ENCODE data around the gene WT1.

The WT1 gene

GRCh38 chr11:32391479-32391878, 43.9 kb downstream of the WT1 start:
- Histone ChIP-seq H3K9me3 (ENCODE audit: low read depth, low read length) (no peaks in the 10 kb centered on the region), H3K36me3 (ENCODE audit: insufficient read depth, low read length) (no peaks in the 10 kb centered on the region), H3K9ac (ENCODE audit: insufficient read length) (no peak overlapping the region), H3K4me3 (no peak overlapping the region), H3K27ac (no peak overlapping the region)
- TF ChIP-seq FOXP2 (optimal IDR thresholded peaks at IDR 0.05; ENCODE audit: control extremely low read depth, extremely low read length, insufficient read depth): no peak
- no peak for TF ChIP-seq POLR2AphosphoS5 (IDR thresholded peaks at IDR 0.05; ENCODE audit: borderline replicate concordance, low read depth, low read length)
- no peak for TF ChIP-seq EZH2 (IDR thresholded peaks at IDR 0.05)
- DNase-seq (ENCODE audit: low read depth, low spot score): no peak

GRCh38 chr11:32390712-32391111, 44.6 kb downstream of the WT1 start:
- Histone ChIP-seq H3K27ac (no peak overlapping the region), H3K9me3 (ENCODE audit: low read depth, low read length) (no peaks in the 10 kb centered on the region), H3K9ac (ENCODE audit: insufficient read length) (no peak overlapping the region), H3K36me3 (ENCODE audit: insufficient read depth, low read length) (no peaks in the 10 kb centered on the region), H3K4me3 (no peak overlapping the region)
- TF ChIP-seq FOXP2 (optimal IDR thresholded peaks at IDR 0.05; ENCODE audit: control extremely low read depth, extremely low read length, insufficient read depth) (no peak), EZH2 (IDR thresholded peaks at IDR 0.05) (no peak), POLR2AphosphoS5 (IDR thresholded peaks at IDR 0.05; ENCODE audit: borderline replicate concordance, low read depth, low read length) (no peak)
- no peak for DNase-seq (ENCODE audit: low read depth, low spot score)

GRCh38 chr11:32388871-32389770, 46.2 kb downstream of the WT1 start:
- no peaks in the 10 kb centered on the region for H3K36me3 ChIP-seq (ENCODE audit: insufficient read depth, low read length)
- H3K4me3 ChIP-seq: no peak overlapping the region
- no peaks in the 10 kb centered on the region for H3K9me3 ChIP-seq (ENCODE audit: low read depth, low read length)
- no peak for DNase-seq (ENCODE audit: low read depth, low spot score)
- TF ChIP-seq EZH2 (IDR thresholded peaks at IDR 0.05) (no peak), POLR2AphosphoS5 (IDR thresholded peaks at IDR 0.05; ENCODE audit: borderline replicate concordance, low read depth, low read length) (no peak), FOXP2 (optimal IDR thresholded peaks at IDR 0.05; ENCODE audit: control extremely low read depth, extremely low read length, insufficient read depth) (no peak)
- H3K27ac ChIP-seq: no peak overlapping the region
- no peak overlapping the region for H3K9ac ChIP-seq (ENCODE audit: insufficient read length)

DNA sequence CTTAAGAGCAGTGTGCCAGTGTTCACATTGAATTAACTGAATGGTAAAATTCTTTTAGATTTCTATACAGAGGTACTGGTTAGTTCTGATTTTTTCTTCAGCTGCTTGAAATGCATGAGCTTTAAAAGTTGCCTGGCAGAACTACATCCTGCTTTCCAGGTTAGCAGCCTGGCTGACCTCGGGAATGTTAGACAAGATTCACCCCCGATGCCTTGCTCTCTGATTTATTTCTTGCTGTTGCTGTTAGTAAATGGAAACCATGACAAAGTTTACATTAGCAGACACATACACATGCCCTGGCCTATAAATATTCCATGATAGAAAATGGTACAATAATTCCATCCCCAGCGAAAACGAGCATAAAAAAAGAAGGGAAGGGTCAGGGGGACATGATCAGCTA, 47.0 kb downstream of the WT1 start:
- TF ChIP-seq POLR2AphosphoS5 (IDR thresholded peaks at IDR 0.05; ENCODE audit: borderline replicate concordance, low read depth, low read length) (no peak), FOXP2 (optimal IDR thresholded peaks at IDR 0.05; ENCODE audit: control extremely low read depth, extremely low read length, insufficient read depth) (no peak)

DNA sequence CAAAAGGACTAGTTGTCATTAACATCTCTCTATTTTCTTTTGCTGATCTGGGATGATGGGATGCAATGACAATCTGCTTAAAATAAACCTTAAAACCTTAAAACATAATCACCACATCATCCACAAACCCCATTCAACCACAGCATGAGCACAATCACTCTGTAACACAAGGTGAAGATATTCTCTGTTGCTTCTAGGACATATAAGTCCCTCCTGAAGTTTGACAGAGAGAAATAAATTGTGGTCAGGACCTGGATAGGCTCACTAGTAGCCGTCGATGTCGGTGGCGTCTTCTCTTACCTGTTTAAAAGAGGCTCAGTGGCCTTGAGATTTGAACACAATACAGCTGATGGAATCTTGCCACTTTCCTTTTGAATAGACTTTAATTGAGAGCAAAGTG, 47.9 kb downstream of the WT1 start:
- TF ChIP-seq POLR2AphosphoS5 (IDR thresholded peaks at IDR 0.05; ENCODE audit: borderline replicate concordance, low read depth, low read length) (no peak), EZH2 (IDR thresholded peaks at IDR 0.05) (no peak), FOXP2 (optimal IDR thresholded peaks at IDR 0.05; ENCODE audit: control extremely low read depth, extremely low read length, insufficient read depth) (no peak)
- no peaks in the 10 kb centered on the region for H3K36me3 ChIP-seq (ENCODE audit: insufficient read depth, low read length)
- H3K27ac ChIP-seq: no peak overlapping the region
- no peak overlapping the region for H3K4me3 ChIP-seq
- no peaks in the 10 kb centered on the region for H3K9me3 ChIP-seq (ENCODE audit: low read depth, low read length)
- DNase-seq (ENCODE audit: low read depth, low spot score): no peak
- no peak overlapping the region for H3K9ac ChIP-seq (ENCODE audit: insufficient read length)

More for the DNA sequence above, 47.0 kb downstream of the WT1 start:
- H3K9ac ChIP-seq (ENCODE audit: insufficient read length): no peak overlapping the region
- H3K36me3 ChIP-seq (ENCODE audit: insufficient read depth, low read length): no peaks in the 10 kb centered on the region
- H3K9me3 ChIP-seq (ENCODE audit: low read depth, low read length): no peaks in the 10 kb centered on the region
- no peak for DNase-seq (ENCODE audit: low read depth, low spot score)
- no peak overlapping the region for H3K27ac ChIP-seq
- no peak overlapping the region for H3K4me3 ChIP-seq

- TF ChIP-seq POLR2AphosphoS5 (IDR thresholded peaks at IDR 0.05; ENCODE audit: borderline replicate concordance, low read depth, low read length) (no peak), EZH2 (IDR thresholded peaks at IDR 0.05) (no peak), FOXP2 (optimal IDR thresholded peaks at IDR 0.05; ENCODE audit: control extremely low read depth, extremely low read length, insufficient read depth) (no peak)
- Histone ChIP-seq H3K27ac (no peak overlapping the region), H3K9me3 (ENCODE audit: low read depth, low read length) (no peaks in the 10 kb centered on the region), H3K9ac (ENCODE audit: insufficient read length) (no peak overlapping the region), H3K4me3 (no peak overlapping the region), H3K36me3 (ENCODE audit: insufficient read depth, low read length) (no peaks in the 10 kb centered on the region)
- DNase-seq (ENCODE audit: low read depth, low spot score): no peak
These were observed 48.5 kb downstream of the WT1 start for GRCh38 chr11:32386770-32387377.

GRCh38 chr11:32385998-32386397, 49.3 kb downstream of the WT1 start:
- H3K4me3 ChIP-seq: no peak overlapping the region
- H3K36me3 ChIP-seq (ENCODE audit: insufficient read depth, low read length): no peaks in the 10 kb centered on the region
- H3K9ac ChIP-seq (ENCODE audit: insufficient read length): no peak overlapping the region
- TF ChIP-seq EZH2 (IDR thresholded peaks at IDR 0.05): no peak
- no peak for TF ChIP-seq FOXP2 (optimal IDR thresholded peaks at IDR 0.05; ENCODE audit: control extremely low read depth, extremely low read length, insufficient read depth)
- no peak for TF ChIP-seq POLR2AphosphoS5 (IDR thresholded peaks at IDR 0.05; ENCODE audit: borderline replicate concordance, low read depth, low read length)
- no peaks in the 10 kb centered on the region for H3K9me3 ChIP-seq (ENCODE audit: low read depth, low read length)
- no peak overlapping the region for H3K27ac ChIP-seq
- DNase-seq (ENCODE audit: low read depth, low spot score): no peak

GRCh38 chr11:32382339-32383049, 52.8 kb downstream of the WT1 start:
- H3K9ac ChIP-seq (ENCODE audit: insufficient read length): no peak overlapping the region
- no peaks in the 10 kb centered on the region for H3K9me3 ChIP-seq (ENCODE audit: low read depth, low read length)
- H3K27ac ChIP-seq: no peak overlapping the region
- H3K36me3 ChIP-seq (ENCODE audit: insufficient read depth, low read length): no peaks in the 10 kb centered on the region
- DNase-seq (ENCODE audit: low read depth, low spot score): no peak
- H3K4me3 ChIP-seq: no peak overlapping the region
- no peak for TF ChIP-seq EZH2 (IDR thresholded peaks at IDR 0.05)
- TF ChIP-seq POLR2AphosphoS5 (IDR thresholded peaks at IDR 0.05; ENCODE audit: borderline replicate concordance, low read depth, low read length): no peak
- TF ChIP-seq FOXP2 (optimal IDR thresholded peaks at IDR 0.05; ENCODE audit: control extremely low read depth, extremely low read length, insufficient read depth): no peak
